ENCODE results near the gene ASTN2.
"Not testable (repeated sequence)": the region's sequence is repeated elsewhere in the genome, so short reads cannot be mapped to it uniquely, and the experiment has no call there.

- not testable (repeated sequence) for TF ChIP-seq CTCF (IDR thresholded peaks at IDR 0.05; ENCODE audit: low read depth, low read length, missing input control); TAF1 (conservative IDR thresholded peaks at IDR 0.05); FOXA1 (IDR thresholded peaks at IDR 0.05); YY1 (IDR thresholded peaks at IDR 0.05)
Measured at GRCh38 chr9:116898131-116898530, 516.7 kb downstream of the ASTN2 start.

Measured in liver (tissue), 3 donors.